Upper lobe of left lung (tissue), 6 donors: ENCODE results near the gene GRIK4. TPM values are rescaled to one million over a fixed set of nuclear protein-coding genes. Genes with fewer than 3 reads are reported as not detected.

Experiments used
- ATAC-seq, 2 donors: fragments of 200-7000 bp; cut with Tn5 transposase; one replicate each; pipeline ENCODE4 v1.9.1; 2022; ENCODE audit warnings: mild to moderate bottlenecking in 2 of 2, moderate library complexity in 2 of 2; ENCODE audit not compliant: low FRiP score in 2 of 2
- DNase-seq, 2 donors: peaks; one replicate each; pipeline ENCODE4 v3.0.0-alpha.2; 2019 to 2020
- H3K27ac ChIP-seq, 4 donors: fragments of 200-600 bp; sonication (generic); one replicate each; pipeline ENCODE4 v1.5.1; 2016 to 2019
- H3K27me3 ChIP-seq, 4 donors: fragments of 200-600 bp; sonication (generic); one replicate each; pipeline ENCODE4 v1.5.1; 2017 to 2019
- H3K36me3 ChIP-seq, 4 donors: fragments of 200-600 bp; sonication (generic); one replicate each; pipeline ENCODE4 v1.5.1; 2016 to 2019
- H3K4me1 ChIP-seq, 4 donors: fragments of 200-600 bp; sonication (generic); one replicate each; pipeline ENCODE4 v1.5.1; 2018 to 2019
- H3K4me3 ChIP-seq, 4 donors: fragments of 200-600 bp; sonication (generic); one replicate each; pipeline ENCODE4 v1.5.1; 2017 to 2019; ENCODE audit warnings: mild to moderate bottlenecking in 2 of 4, moderate library complexity in 1 of 4
- H3K9me3 ChIP-seq, 4 donors: fragments of 200-600 bp; sonication (generic); one replicate each; pipeline ENCODE4 v1.5.1; 2018 to 2019
- CTCF ChIP-seq, 6 experiments: fragments of 450-650 bp in 4 of 6; fragments of 200-600 bp in 2 of 6; sonication (generic) in 2 of 6; IDR thresholded peaks; one replicate each; pipeline ENCODE4 v1.5.1; 2016 to 2019; ENCODE audit warnings: antibody characterized with exemption in 6 of 6
- EP300 ChIP-seq, 4 donors: sonication (generic); formaldehyde crosslinking; IDR thresholded peaks; one replicate each; pipeline ENCODE4 v1.5.1; 2017; ENCODE audit warnings: antibody characterized with exemption in 4 of 4, control low read depth in 2 of 4
- POLR2A ChIP-seq, 4 donors: fragments of 450-650 bp; IDR thresholded peaks; one replicate each; pipeline ENCODE4 v1.5.1; 2016 to 2017; ENCODE audit warnings: antibody characterized with exemption in 4 of 4, mild to moderate bottlenecking in 2 of 4
- POLR2AphosphoS5 ChIP-seq, 2 donors: sonication (generic); formaldehyde crosslinking; IDR thresholded peaks; one replicate each; pipeline ENCODE4 v1.5.1; 2017; ENCODE audit warnings: antibody characterized with exemption in 2 of 2
- WGBS, 2 donors: methylation state at CpG; one replicate each; pipeline ENCODE4 v1.1.5; 2017 to 2018; 5-methylcytosine and 5-hydroxymethylcytosine counted together
- total RNA-seq, 6 donors: library from RNA; depleted of rRNA in 4 of 6; stranded (reverse); fragments of >200 nt in 4 of 6; gene quantifications; one replicate each; pipeline versions ENCODE4 v1.1.0 to v1.2.1, GENCODE V29; 2016 to 2021
- donor health status: DM: no; HTN: no; CAD: no; lungs with moderate emphysema.
- donor health status: DM: no; HTN: yes; CAD: no; lungs with severe emphysema.

The GRIK4 gene
- total RNA-seq, 6 donors from 2014 or later: 0.30 to 8.4 (median 0.78) TPM

GRCh38 chr11:120516461-120517389, 5.2 kb downstream of the GRIK4 start:
- peak overlapping the region; percentile 45 to 74 (median 62) for H3K27ac ChIP-seq
- peak in 1 of 2 donors; percentile 83 for DNase-seq
- ATAC-seq: no peak

GRCh38 chr11:120517390-120517761, 5.8 kb downstream of the GRIK4 start:
- TF ChIP-seq CTCF (IDR thresholded peaks at IDR 0.05) (no peak), EP300 (IDR thresholded peaks at IDR 0.05) (no peak), POLR2A (IDR thresholded peaks at IDR 0.05) (no peak), POLR2AphosphoS5 (IDR thresholded peaks at IDR 0.05) (peak in 1 of 2 donors; percentile 28)
- peaks cover 0 to 14% (median 8%) of the 10 kb centered on the region in 4 donors for H3K4me1 ChIP-seq
- H3K9me3 ChIP-seq: no peaks in the 10 kb centered on the region
- H3K27me3 ChIP-seq: peaks cover 0 to 1% (median under 1%) of the 10 kb centered on the region in 4 donors
- H3K36me3 ChIP-seq: no peaks in the 10 kb centered on the region
- 26 to 33% methylated on average over 12 to 13 of the region's 13 CpGs for WGBS, 2 donors
- no peak overlapping the region for H3K4me3 ChIP-seq
- peak overlapping the region; percentile 45 to 74 (median 62) for H3K27ac ChIP-seq
- ATAC-seq (peak in 1 of 2 donors; percentile 49), DNase-seq (peak in 1 of 2 donors; percentile 58)

More at GRCh38 chr11:120516461-120517389, 5.2 kb downstream of the GRIK4 start:
- Histone ChIP-seq H3K4me1 (peaks cover 5 to 20% (median 11%) of the 10 kb centered on the region in 4 donors), H3K4me3 (no peak overlapping the region), H3K27me3 (peaks cover 0 to 8% (median 4%) of the 10 kb centered on the region in 4 donors), H3K36me3 (no peaks in the 10 kb centered on the region), H3K9me3 (no peaks in the 10 kb centered on the region)
- WGBS, 2 donors: 36 to 43% methylated on average over 29 to 37 of the region's 39 CpGs
- TF ChIP-seq CTCF (IDR thresholded peaks at IDR 0.05) (no peak), POLR2A (IDR thresholded peaks at IDR 0.05) (no peak), POLR2AphosphoS5 (IDR thresholded peaks at IDR 0.05) (no peak), EP300 (IDR thresholded peaks at IDR 0.05) (no peak)

- Histone ChIP-seq H3K36me3 (no peaks in the 10 kb centered on the region), H3K27ac (peak overlapping the region; percentile 45 to 74 (median 62)), H3K4me3 (no peak overlapping the region), H3K9me3 (no peaks in the 10 kb centered on the region), H3K27me3 (no peaks in the 10 kb centered on the region), H3K4me1 (peaks cover 0 to 11% (median 8%) of the 10 kb centered on the region in 4 donors)
- WGBS, 2 donors: 54 to 67% methylated on average over 7 of the region's 7 CpGs
- DNase-seq (no peak), ATAC-seq (peak; percentile 6 to 25)
- TF ChIP-seq POLR2AphosphoS5 (IDR thresholded peaks at IDR 0.05): peak; percentile 9 to 37
- no peak for TF ChIP-seq CTCF (IDR thresholded peaks at IDR 0.05)
These were observed 6.3 kb downstream of the GRIK4 start for GRCh38 chr11:120517801-120518291.

GRCh38 chr11:120518356-120518755, 6.8 kb downstream of the GRIK4 start:
- ATAC-seq (no peak), DNase-seq (no peak)
- Histone ChIP-seq H3K9me3 (no peaks in the 10 kb centered on the region), H3K4me1 (peaks cover 0 to 11% (median 8%) of the 10 kb centered on the region in 4 donors), H3K4me3 (no peak overlapping the region), H3K27me3 (no peaks in the 10 kb centered on the region), H3K27ac (peak overlapping the region; percentile 31 to 65 (median 52)), H3K36me3 (no peaks in the 10 kb centered on the region)
- TF ChIP-seq EP300 (IDR thresholded peaks at IDR 0.05) (no peak), CTCF (IDR thresholded peaks at IDR 0.05) (no peak), POLR2AphosphoS5 (IDR thresholded peaks at IDR 0.05) (no peak), POLR2A (IDR thresholded peaks at IDR 0.05) (no peak)
- 90% methylated on average over 7 of the region's 7 CpGs for WGBS, 2 donors
